GM12873 (cell line): Measurements from ENCODE around the gene QSOX1.

Experiments
- TF ChIP-seq, protein P1 (sequence below): IDR thresholded peaks from 2 replicates; pipeline ENCODE4 v1.5.1; 2012; ENCODE audit warnings: low read depth, mild to moderate bottlenecking, moderate library complexity, low read length, control low read depth; ENCODE audit not compliant: insufficient read depth; ENCODE audit errors: missing control alignments

QSOX1 gene

DNA sequence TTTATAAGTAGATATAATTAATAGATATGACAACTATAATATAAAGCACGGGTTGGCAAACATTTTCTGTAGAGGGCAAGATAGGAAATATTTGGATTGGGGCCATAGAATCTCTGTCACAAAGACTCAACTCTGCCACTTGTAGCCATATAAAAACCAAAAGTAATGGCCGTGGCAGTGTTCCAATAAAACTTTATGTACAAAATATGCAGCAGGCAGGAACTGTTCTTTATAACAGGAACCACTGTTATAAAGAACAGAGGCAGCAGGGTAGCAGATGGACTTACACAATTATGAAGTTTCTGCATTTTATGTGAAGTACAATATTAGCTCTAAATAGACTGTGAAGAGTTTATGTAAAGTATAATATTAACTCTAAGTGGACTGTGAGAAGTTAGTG is 16.9 kb upstream of the QSOX1 start:
- TF ChIP-seq, protein P1, sequence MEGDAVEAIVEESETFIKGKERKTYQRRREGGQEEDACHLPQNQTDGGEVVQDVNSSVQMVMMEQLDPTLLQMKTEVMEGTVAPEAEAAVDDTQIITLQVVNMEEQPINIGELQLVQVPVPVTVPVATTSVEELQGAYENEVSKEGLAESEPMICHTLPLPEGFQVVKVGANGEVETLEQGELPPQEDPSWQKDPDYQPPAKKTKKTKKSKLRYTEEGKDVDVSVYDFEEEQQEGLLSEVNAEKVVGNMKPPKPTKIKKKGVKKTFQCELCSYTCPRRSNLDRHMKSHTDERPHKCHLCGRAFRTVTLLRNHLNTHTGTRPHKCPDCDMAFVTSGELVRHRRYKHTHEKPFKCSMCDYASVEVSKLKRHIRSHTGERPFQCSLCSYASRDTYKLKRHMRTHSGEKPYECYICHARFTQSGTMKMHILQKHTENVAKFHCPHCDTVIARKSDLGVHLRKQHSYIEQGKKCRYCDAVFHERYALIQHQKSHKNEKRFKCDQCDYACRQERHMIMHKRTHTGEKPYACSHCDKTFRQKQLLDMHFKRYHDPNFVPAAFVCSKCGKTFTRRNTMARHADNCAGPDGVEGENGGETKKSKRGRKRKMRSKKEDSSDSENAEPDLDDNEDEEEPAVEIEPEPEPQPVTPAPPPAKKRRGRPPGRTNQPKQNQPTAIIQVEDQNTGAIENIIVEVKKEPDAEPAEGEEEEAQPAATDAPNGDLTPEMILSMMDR = no peak

GRCh38 chr1:180141381-180141934 is 13.2 kb upstream of the QSOX1 start:
- TF ChIP-seq, protein P1 = no peak

DNA sequence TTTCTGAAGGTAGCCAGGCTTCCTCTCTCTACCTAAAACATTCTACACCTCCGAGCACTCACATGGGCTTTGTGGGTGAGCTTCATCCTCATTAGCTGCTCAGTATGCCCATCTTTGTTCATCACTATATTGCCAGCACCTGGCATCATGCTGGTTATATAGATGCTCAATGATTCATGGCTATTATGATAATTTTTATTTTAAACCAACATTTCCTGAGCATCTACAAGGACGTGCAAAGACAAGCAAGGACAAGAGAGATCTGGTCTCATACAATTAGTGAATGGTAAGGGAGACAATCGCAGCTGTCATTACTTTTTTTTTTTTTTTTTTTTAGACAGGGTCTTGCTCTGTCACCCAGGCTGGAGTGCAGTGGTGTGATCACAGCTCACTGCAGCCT is 11.3 kb upstream of the QSOX1 start:
- TF ChIP-seq, protein P1 = no peak

DNA sequence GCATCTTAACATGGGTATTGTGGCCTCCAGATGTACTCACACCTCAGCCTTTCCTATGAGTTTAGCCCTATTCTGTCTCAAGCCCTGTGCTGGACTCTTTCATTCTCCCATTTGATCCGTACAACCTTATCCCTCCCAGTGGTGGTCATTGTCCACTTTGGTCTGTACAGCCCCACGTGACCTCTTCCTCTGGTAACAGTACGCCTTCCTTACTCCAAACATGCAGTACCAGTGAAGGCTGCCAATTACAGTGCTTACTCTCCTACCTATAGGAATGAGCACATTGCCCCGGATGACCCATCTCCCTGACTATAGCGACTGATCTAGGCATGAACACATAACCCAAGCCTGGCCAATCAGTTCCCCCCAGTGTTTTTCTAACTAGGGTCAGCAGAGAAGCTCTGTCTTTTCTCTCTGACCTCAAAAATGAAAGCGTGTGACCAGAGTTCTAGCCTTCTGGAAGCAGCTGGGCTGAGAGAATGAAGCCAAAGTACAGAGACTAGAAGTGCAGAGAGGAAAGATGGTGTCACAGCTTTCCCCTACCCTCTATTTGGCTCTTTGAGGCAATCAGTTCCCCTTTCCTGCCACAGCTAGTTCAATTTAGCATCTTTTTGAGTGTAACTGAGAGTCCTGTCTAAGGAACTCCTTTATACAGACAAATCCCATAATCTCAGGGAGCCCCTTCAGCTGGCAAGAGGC is 9.9 kb upstream of the QSOX1 start:
- TF ChIP-seq, protein P1 = no peak

DNA sequence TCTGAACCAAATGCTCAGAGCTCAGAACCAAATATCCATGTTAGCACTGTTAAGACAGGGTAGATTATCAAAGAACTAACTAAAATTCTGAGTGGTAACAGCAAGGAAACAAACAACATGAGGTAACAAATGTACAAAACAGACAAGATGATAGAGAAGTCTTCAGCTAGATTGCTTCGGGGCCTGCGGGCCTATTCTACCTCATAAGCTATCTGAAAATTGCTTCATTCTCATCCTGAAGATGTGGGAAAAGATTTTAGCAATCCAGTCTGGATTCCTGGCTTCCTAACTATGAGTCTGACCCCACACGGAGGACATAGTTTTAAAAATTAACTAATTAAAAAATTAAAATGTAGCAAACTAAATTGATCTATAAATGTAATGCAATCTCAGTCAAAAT is 9.2 kb upstream of the QSOX1 start:
- TF ChIP-seq, protein P1 = no peak

DNA sequence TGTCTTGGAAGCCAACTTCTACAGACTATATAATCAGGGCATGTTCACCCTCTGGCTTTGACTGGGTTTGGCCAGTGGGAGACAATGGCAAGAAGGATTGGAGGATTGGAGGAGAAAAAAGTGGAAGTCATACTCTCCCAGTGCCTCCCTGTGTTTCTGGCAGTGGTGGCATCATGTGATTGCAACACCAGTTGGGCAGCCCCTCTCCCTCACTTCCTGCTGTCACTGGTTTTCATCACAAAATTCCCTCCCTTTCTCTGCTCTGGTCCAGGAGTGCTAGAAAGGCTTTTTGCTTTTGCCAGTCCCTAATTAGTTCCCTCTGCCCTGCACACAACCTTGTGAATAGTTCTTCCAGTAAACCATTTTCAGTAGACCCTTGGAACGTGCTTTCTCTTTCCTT is 3.7 kb upstream of the QSOX1 start:
- TF ChIP-seq, protein P1 = no peak

DNA sequence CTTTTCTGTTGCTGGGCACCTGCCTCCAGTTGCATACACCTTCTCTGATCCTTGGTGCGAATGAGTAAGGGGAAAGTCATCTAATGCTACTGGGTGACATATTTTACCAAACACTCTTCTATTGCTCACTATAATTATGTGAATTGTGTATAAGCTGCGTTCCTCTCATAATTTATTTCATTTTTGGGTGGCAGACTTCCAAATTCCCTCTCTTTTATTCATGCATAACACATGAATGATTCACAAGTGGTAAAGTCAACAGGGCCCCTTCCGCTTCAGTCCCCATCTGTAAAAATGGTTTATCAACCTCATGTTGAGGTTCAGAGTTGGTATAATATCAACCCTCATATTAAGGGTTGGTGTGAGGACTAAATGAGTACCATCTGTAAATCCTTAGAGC is 3.2 kb upstream of the QSOX1 start:
- TF ChIP-seq, protein P1 = no peak
